Pancreas (tissue), 10 donors: ENCODE data around the gene FADS6. TPM values are rescaled to one million over a fixed set of nuclear protein-coding genes. Genes with fewer than 3 reads are reported as not detected.
"Not testable (repeated sequence)": the region's sequence is repeated elsewhere in the genome, so short reads cannot be mapped to it uniquely, and the experiment has no call there.

ENCODE experiments used
- ATAC-seq, 4 donors: fragments of 200-7000 bp; cut with Tn5 transposase; one replicate each; pipeline versions ENCODE4 v1.8.0 to v1.9.1; 2020; ENCODE audit warnings: mild to moderate bottlenecking in 4 of 4, moderate library complexity in 4 of 4
- DNase-seq, 6 donors: peaks; one replicate each; pipeline ENCODE4 v3.0.0-alpha.2; 2020
- FAIRE-seq: peaks from 2 replicates; lab custom pipeline; 2012; peaks lifted over from hg19 to GRCh38; lab: Jason Lieb, UNC
- H3K27ac ChIP-seq, 4 donors: fragments of 200-600 bp; sonication (generic); 1 replicate in 3 of 4; 2 replicates in 1 of 4; pipeline versions ENCODE4 v1.5.0 to v1.8.0; 2020
- H3K27me3 ChIP-seq, 4 donors: fragments of 200-600 bp; one replicate each; pipeline ENCODE4 v1.8.0; 2021
- H3K36me3 ChIP-seq, 3 donors: fragments of 200-600 bp; sonication (generic) in 1 of 3; one replicate each; pipeline versions ENCODE4 v1.5.0 to v1.8.0; 2020 to 2021
- H3K4me1 ChIP-seq, 3 donors: fragments of 200-600 bp; one replicate each; pipeline ENCODE4 v1.8.0; 2021
- H3K4me3 ChIP-seq, 4 donors: fragments of 200-600 bp; sonication (generic) in 2 of 4; one replicate each; pipeline versions ENCODE4 v1.5.0 to v1.8.0; 2020 to 2021
- H3K9me3 ChIP-seq, 4 donors: fragments of 200-600 bp; one replicate each; pipeline ENCODE4 v1.8.0; 2021
- CTCF ChIP-seq, 4 donors: fragments of 200-600 bp; sonication (generic) in 3 of 4; IDR thresholded peaks; one replicate each; pipeline versions ENCODE4 v1.5.0 to v1.8.0; 2021; ENCODE audit warnings: antibody characterized with exemption in 4 of 4
- WGBS, 2 donors: extraction: QIAGEN DNeasy Blood & Tissue Kit; methylation state at CpG; one replicate each; pipeline ENCODE4 v1.1.7; 2013; 5-methylcytosine and 5-hydroxymethylcytosine counted together
- intact Hi-C, 3 donors: fragments of 100-400 bp; cut with DNase I; formaldehyde crosslinking; loops; one replicate each; pipeline versions ENCODE4 v1.11.1 to v1.14.2; 2022
- polyA plus RNA-seq, 2 donors: library from polyadenylated mRNA; stranded (reverse); fragments of 200-250 nt; gene quantifications; one replicate each; pipeline ENCODE4 v1.2.3, GENCODE V29; 2013
- total RNA-seq, 6 donors: library from RNA; stranded (reverse); fragmentation: NEBNext Ultra II Directional in 4 of 6; extraction: Animal tissue kit (Norgen Biotek cat#: 25700) in 4 of 6; gene quantifications; one replicate each; pipeline versions ENCODE4 v1.2.1 to v1.2.4, GENCODE V29; 2021 to 2023
- donor health status: healthy with polysubstance abuse.
- donor health status: DM: no; HTN: no; CAD: no; lungs with moderate emphysema.
- donor health status: DM: no; HTN: no; CAD: no.
- donor health status: control.
- donor health status: control.
- donor health status: Bipolar disorder and iron deficiency.
- donor health status: DM: yes; HTN: yes; CAD: no.
- donor health status: DM: no; HTN: no; CAD: no.
- donor health status: DM: no; HTN: no; CAD: no.
- donor health status: DM: yes; HTN: yes; CAD: no.

FADS6 gene
- total and polyA plus RNA-seq, 8 donors = 0.07 to 0.16 TPM; not detected in 6

- Histone ChIP-seq H3K27ac (no peak overlapping the region), H3K36me3 (no peaks in the 10 kb centered on the region), H3K27me3 (no peaks in the 10 kb centered on the region), H3K9me3 (no peaks in the 10 kb centered on the region), H3K4me3 (no peak overlapping the region), H3K4me1 (peaks cover 0 to 14% (median 13%) of the 10 kb centered on the region in 3 donors)
- WGBS, 2 donors = 74 to 85% methylated on average over 3 of the region's 3 CpGs
- DNase-seq (peak in 2 of 6 donors; percentile 65 to 76), FAIRE-seq (no peak), ATAC-seq (no peak)
- no peak for TF ChIP-seq CTCF (IDR thresholded peaks at IDR 0.05)
- intact Hi-C loops = no loop called here
These were observed 22.9 kb downstream of the FADS6 start for GRCh38 chr17:74870512-74870911.

- H3K27me3 ChIP-seq, intact Hi-C loops, FAIRE-seq, ATAC-seq, H3K4me3 ChIP-seq, H3K9me3 ChIP-seq, H3K36me3 ChIP-seq, H3K27ac ChIP-seq: not testable (repeated sequence)
- WGBS, 2 donors = 90% methylated on average over 9 of the region's 9 CpGs
- DNase-seq = peak in 1 of 6 donors; percentile 47
- peaks cover 0 to 10% (median 10%) of the 10 kb centered on the region in 3 donors for H3K4me1 ChIP-seq
These were observed 23.4 kb downstream of the FADS6 start for GRCh38 chr17:74870028-74870427.

- ATAC-seq (no peak), FAIRE-seq (no peak), DNase-seq (no peak)
- H3K4me3 ChIP-seq = no peak overlapping the region
- intact Hi-C loops = loop anchor here in 2 of 3 donors (5.0 to 10.0 kb wide), 3 partner anchors 124 to 214 kb away; partner anchors contain the start of gene NHERF1 (in 1 of the 2)
- no peak overlapping the region for H3K27ac ChIP-seq
- no peak for TF ChIP-seq CTCF (IDR thresholded peaks at IDR 0.05)
- H3K36me3 ChIP-seq = no peaks in the 10 kb centered on the region
- WGBS, 2 donors = 89 to 92% methylated on average over 6 of the region's 6 CpGs
- no peaks in the 10 kb centered on the region for H3K27me3 ChIP-seq
- H3K4me1 ChIP-seq = peaks cover 0 to 6% (median 2%) of the 10 kb centered on the region in 3 donors
- no peaks in the 10 kb centered on the region for H3K9me3 ChIP-seq
These were observed 24.6 kb downstream of the FADS6 start for GRCh38 chr17:74868908-74869255.

DNA sequence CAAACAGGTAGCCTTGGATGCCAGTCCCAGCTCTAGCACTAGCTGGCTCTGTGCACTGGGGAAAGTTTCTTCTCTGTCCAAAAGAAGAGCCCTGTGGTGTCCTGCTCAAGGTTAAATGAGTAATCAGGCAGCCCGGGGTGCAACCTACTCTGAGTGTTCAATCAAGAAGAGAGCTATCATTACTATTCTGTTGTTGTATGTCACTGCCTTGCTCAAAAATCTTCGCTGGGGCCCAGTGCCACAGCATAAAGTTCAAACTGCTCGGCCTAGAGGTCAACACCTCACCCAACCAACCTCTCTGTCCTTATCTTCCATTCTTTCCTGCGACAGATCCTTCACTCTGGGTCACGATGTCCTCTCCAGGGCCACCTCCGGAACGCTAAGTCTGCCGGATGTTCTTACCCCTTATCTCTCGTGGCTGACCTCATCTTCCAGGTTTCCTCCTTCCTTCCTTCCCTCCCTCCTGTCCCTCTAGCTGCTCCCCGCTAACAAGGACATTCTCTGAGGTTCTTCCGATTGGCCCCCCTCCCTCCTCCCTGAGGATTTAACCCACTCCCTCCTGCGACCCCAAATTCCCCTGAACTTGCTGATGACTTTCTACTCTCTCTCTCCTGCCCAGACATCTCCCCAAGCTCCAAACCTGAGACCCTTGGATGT lies 25.1 kb downstream of the FADS6 start:
- TF ChIP-seq CTCF (IDR thresholded peaks at IDR 0.05) = no peak
- intact Hi-C loops = loop anchor here in 2 of 3 donors (5.0 to 10.0 kb wide), 3 partner anchors 124 to 214 kb away; partner anchors contain the start of gene NHERF1 (in 1 of the 2)
- FAIRE-seq = no peak

DNA sequence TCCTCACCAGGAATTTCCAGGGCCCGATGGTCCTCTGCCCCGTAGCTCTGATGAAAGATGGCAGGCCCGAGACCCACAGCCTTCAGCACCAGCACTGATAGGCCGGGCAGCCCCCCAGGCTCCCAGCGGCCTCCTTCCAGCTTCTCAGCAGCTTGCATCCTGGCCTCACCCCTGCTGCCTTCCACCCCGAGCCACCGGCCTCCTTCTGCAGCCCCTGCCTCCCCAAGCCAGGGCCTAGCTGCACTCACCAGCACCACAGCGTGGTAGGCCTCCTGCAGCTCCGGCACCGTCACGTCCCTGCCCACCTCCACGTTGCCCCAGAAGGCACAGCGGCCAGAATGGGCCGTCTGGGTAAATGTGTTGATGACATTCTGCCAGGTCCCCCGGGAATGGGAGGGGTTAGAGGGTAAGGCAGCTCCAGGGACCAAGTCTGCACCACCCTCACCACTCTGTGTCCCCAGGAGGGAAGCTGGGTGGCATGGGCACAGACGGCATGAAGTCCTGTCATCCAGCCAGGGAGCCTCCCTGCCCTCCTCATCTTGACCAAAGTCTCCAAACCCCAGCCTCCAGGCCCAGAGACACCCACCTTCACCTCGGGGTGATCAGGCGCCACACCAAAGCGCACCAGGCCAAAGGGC lies 27.1 kb downstream of the FADS6 start:
- DNase-seq = no peak
- WGBS, 2 donors = 76 to 81% methylated on average over 19 of the region's 19 CpGs
- no peak for FAIRE-seq
- no peak overlapping the region for H3K4me3 ChIP-seq
- no peaks in the 10 kb centered on the region for H3K27me3 ChIP-seq
- ATAC-seq = no peak
- no peak overlapping the region for H3K27ac ChIP-seq
- H3K36me3 ChIP-seq = no peaks in the 10 kb centered on the region
- peaks cover 0 to 4% (median 0%) of the 10 kb centered on the region in 3 donors for H3K4me1 ChIP-seq
- no peak for TF ChIP-seq CTCF (IDR thresholded peaks at IDR 0.05)
- H3K9me3 ChIP-seq = no peaks in the 10 kb centered on the region
- intact Hi-C loops = loop anchor here in 2 of 3 donors (5.0 to 10.0 kb wide), 3 partner anchors 122 to 212 kb away; partner anchors contain the start of gene NHERF1 (in 1 of the 2)

More for the DNA sequence above, 25.1 kb downstream of the FADS6 start:
- WGBS, 2 donors = 82 to 87% methylated on average over 12 of the region's 12 CpGs
- peaks cover 0 to 3% (median 0%) of the 10 kb centered on the region in 3 donors for H3K4me1 ChIP-seq
- DNase-seq = no peak
- no peak overlapping the region for H3K27ac ChIP-seq
- ATAC-seq = no peak
- no peaks in the 10 kb centered on the region for H3K27me3 ChIP-seq
- H3K4me3 ChIP-seq = no peak overlapping the region
- H3K36me3 ChIP-seq = no peaks in the 10 kb centered on the region
- H3K9me3 ChIP-seq = no peaks in the 10 kb centered on the region
